IPS DF 4.7 (cell line): ENCODE data around the gene KCNG2.

Experiments used
- DNase-seq: peaks from one replicate; pipeline ENCODE4 v3.0.0-alpha.2; 2013; ENCODE audit warnings: low spot score; ENCODE audit errors: extremely low read depth

Gene KCNG2

GRCh38 chr18:79883461-79884293, 85.9 kb downstream of the KCNG2 start:
- no peak for DNase-seq

GRCh38 chr18:79884294-79884962, 86.7 kb downstream of the KCNG2 start:
- DNase-seq, result no peak

DNA sequence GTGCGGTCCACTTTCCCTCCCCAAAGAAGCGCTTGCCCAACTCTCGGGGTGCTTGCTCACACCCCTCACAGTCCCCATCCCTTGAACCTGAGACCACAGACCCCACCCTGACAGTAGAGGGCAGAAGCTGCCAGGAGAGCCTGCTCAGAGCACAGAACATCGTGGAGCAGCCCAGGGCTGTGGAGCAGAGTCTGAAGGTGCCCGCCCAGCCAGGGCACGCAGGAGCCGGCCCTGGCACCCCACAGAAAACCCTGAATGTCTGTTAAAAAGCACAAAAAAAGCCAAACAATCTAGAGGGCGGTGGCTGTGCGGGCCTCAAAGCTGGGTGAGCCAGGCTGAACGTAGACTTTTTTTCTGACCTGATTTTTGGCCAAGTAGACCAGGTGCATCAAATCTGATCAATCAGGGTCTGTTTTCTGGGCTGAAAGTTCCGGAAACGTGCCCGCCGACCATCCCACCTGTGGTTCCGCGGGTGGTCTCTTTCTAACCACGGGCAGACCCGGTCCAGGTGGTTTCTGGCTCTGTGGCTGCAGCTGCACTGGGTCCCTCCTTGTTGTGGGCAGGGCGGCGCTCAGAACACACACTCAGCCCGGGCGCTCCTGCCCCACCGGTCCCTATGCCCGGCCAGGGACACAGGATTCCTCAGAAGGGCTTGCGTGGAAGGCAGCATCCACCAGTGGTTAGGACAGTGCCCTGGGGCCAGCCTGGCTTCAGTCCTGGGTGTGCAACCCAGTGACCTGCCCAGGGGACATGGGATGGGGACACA, 87.4 kb downstream of the KCNG2 start:
- DNase-seq, result no peak

- DNase-seq, result no peak
These were observed 89.7 kb downstream of the KCNG2 start for GRCh38 chr18:79887181-79888000.

- DNase-seq, result no peak
These were observed 90.3 kb downstream of the KCNG2 start for GRCh38 chr18:79888016-79888415.

GRCh38 chr18:79889569-79889968, 91.8 kb downstream of the KCNG2 start:
- no peak for DNase-seq

DNA sequence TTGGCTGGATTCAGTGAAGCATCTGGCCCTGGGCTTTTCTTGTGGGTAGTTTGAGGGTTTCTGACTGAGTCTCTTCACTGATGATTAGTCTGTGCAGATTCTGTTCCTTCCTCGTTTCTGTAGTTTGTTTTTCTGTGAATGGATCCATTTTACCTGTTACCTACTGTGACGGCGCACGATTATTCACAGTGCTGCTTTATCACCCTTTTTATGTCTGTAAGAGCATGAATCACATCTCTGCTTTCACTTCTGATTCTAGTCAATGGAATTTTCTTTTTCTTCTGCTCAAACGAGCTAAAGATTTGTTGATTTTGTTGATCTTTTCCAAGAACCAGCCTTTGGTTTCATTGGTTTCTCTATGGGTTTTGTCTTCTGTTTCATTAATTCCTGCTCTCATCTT, 92.9 kb downstream of the KCNG2 start:
- no peak for DNase-seq

GRCh38 chr18:79896738-79897137, 99.0 kb downstream of the KCNG2 start:
- DNase-seq, result no peak

DNA sequence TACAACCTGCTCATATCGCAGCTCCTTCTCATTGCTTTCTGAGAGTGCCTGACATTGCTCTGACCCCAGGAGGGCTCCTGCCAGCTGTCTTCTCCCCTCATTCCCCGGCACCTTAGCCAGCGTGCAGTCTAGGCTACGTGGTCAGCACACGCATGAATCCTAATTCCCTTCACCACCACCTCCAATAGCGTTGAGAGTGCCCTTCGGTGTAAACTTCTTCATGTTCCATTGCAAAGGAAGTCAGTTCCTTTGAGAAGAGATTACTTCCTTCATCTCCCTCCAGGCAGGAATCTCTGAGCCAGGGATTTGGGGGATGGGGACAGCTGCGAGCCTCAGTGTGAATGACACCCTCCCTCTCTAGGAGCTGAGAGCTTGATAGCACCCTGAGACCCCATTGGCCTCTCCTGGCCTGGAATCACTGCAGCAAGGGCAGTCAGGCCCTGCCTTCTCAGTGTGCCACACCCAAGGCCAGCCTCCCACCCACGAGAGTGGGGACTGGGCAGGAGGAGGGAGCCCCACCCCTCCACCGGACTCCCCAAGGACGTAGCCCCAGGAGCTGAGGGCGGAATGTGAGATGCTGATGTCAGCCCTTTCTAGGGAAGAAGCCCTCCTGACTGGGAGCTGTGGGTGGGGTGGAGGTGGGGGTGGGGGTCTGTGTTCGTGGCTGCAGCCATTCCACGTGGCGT, 100.3 kb downstream of the KCNG2 start:
- DNase-seq, result no peak

GRCh38 chr18:79898952-79899608, 101.3 kb downstream of the KCNG2 start:
- DNase-seq, result no peak

GRCh38 chr18:79899609-79900445, 102.1 kb downstream of the KCNG2 start:
- DNase-seq, result no peak

- DNase-seq, result no peak
These were observed 103.2 kb downstream of the KCNG2 start for GRCh38 chr18:79900610-79901570.

GRCh38 chr18:79901665-79902064, 103.9 kb downstream of the KCNG2 start:
- DNase-seq, result no peak

DNA sequence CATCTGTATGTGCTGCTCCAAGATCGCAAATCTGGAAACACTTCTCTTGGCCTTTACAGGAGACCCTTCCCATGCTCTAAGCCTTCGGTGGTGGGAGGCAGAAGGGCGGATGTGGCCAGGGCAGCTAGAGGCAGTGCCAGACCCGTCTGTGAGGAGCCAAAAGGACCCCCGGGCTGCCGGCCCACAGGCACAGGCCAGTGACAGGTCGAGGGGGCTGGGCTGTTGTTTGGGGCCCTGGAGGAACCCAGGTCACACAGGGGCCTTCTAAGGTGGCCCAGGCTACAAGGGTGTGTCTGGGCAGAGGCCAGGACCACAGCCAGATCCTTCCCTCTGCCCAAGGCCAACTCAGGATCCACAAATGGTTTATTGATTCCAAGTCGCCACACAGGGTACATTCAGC, 104.3 kb downstream of the KCNG2 start:
- DNase-seq, result no peak

DNA sequence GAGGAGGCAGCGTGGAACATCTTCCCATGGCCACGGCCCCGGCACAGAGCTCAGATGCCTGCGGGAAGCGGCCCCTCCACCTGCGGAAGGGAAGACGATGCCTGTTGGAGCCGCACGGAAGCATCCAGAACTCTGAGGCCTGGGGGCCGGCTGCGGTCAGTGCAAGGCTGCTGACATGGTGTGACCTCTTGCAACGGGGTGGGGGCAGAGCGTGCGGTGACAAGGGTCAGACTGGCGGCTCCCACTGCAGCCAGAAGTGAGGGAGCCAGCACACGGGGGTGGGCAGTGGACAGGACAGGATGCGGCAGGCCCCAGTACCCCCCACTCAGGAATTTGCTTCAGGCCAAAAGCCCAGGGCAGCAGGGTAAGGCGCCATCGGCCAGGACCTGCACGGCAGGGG, 104.9 kb downstream of the KCNG2 start:
- DNase-seq, result no peak

DNA sequence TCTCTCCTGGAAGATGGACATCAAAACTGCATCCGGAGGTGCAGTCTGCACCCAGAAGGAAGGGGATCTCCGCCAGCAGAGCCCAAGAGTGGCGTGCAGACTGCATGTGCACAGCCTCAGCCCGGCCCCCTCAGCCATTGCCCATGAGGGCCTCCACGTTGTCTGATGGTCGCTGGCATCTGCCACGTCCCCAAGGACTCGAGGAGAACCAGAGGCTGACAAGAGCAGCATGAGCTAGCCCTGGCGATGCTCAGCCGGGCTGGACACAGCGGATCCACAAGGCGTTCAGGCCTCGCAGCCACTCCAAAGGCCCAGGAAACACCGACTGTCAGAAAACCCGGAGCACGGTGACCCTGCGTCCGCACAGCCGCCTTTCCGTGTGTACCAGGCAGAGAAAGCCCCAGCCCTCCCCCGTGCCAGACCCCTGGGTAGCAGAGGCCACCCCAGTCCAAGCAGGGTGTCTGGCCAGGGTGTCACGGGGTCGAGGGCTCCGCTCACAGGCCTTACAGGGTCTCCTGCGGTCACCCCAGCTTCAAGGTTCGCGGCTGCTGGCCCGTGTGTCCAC, 105.4 kb downstream of the KCNG2 start:
- no peak for DNase-seq

DNA sequence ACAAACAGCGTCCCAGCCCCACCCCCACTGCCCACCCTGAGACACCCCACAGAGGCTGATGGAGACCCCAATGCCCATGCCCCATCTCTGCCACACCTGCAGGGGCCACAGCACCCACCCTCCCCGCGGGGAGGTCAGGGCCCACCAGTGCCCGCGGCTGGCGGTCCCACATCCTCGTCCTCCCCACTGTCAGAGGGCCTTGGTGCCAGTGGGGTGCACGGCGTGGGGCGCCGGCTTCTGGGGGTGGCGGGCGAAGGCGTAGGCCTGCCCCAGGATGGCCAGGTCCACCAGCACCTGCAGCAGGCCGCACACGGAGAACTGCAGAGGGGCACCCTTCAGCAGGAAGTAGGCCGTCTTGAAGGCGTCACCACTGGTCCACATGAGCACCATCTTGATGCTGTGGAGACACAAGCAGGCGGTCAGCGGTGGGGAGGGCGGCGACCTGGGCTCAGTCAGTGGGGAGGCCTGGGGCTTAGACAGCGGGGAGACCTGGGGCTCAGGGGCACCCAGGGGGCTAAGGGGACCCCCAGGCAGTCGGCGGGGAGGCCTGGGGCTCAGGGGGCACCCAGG, 106.1 kb downstream of the KCNG2 start:
- no peak for DNase-seq
